HG02588 (cell line): ENCODE measurements around the gene UQCC2.

ENCODE experiments used
- ATAC-seq: cut with Tn5 transposase; IDR thresholded peaks from one replicate; pipeline ENCODE4 v1.9.1; 2021; ENCODE audit warnings: mild to moderate bottlenecking, moderate library complexity; ENCODE audit not compliant: unreplicated experiment

UQCC2 gene

DNA sequence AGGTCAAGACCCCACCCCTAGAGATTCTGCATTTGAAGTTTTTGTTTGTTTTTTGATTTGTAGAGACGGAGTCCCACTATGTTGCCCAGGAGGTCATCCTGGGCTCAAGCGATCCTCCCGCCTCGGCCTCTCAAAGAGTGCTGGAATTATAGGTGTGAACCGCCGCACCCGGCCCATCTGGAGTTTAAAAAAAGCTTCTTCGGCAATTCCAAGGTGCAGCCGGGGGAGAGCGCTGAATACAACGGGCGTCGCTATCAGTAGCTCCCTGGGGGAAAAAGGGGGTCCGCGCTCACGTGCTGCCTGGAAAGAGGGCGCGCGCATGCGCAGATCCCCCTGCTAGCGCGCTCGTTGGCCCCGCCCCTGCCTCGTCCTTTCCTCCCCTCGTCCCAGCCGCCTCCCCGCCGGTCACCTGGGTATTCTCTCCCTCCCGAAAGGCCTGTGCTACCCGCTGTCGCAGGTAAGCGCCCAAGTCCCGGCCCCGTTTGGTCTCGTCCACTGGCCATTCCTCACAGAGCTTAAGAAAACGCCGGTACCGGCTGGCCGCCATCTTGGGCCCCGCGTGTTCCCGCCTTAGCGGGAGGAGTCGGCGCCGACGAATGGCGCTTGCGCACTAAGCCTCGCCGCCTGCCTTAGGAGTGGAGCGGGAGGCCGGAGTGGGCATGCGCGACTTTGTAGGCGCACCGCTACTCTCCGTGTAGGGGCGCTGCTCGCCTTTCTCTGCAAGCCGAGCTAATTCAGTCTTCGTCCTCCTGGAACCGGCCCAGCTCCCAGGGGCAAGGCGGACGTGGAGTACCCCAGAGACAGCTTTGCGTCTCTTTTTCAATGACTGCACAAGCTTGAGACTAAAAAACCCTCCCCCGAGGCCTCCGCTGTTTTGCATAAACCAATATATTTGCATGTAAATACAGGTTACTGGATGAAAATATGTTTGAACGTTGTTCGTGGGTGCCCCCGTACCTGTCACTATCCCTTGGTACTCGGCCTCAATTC lies at the start of gene UQCC2:
Gene UQCC2, minus strand, starts transcription at position 561 of the 990 bp plus-strand sequence. Its CDS starts 14 bp downstream, at position 547.
- ATAC-seq = peak; percentile 94

GRCh38 chr6:33759887-33760629 lies 48.6 kb upstream of the UQCC2 start:
- ATAC-seq = no peak

GRCh38 chr6:33758815-33759216 lies 47.3 kb upstream of the UQCC2 start:
- ATAC-seq = no peak

- ATAC-seq = no peak
Observed at GRCh38 chr6:33757906-33758305, 46.4 kb upstream of the UQCC2 start.

DNA sequence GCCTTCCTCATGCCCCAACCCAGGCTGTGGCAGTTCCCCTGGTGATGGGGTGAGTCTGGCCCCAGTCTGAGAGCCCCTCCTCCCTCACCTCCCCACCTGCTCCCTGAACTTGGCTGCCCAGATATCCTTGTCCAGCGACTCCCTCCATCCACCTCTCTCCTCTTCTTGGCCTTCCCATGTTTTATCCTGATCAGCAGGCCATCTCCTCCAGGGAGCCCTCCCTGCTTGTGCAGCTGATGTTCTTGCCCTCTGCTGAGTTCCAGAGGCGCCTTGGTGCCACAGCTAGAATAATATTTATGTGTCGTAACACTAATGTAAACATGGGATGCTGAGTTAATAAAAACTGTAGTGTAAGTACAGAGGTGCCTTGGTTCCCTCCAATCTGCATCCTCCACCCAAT lies 45.6 kb upstream of the UQCC2 start:
- no peak for ATAC-seq

DNA sequence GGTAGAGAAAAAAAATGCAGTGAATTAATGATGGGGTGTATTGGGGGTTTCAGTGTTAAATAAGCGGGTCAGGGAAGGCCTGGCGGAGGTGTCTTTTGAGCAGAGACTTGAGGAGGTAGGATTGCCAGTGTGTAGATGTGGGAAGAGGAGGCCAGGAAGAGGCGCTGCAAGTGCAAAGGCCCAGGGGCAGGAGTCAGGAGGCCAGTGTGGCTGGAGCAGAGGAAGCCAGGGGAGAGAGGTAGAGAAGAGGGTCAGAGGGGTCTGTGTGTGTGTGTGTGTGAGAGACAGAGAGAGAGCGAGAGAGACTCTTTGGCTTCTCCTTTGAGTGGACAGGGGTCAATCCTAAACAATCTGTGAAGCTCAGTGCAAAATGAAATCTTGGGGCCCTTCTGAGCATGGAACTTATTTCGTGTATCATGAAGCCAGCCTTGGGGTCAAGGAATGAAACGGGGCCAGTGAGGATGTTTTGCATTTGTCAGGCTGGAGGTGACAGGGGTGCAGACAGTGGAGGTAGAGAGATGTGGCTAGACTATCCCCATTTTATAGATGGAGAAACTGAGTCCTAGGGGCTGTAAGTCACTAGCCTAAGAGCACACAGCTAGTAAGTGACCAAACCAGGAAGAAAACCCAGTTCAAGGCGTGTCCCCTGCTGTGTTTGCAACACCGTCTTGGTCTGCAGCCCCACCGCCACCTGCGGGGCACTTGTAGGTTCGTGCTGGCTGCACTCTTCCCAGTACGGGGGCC lies 44.9 kb upstream of the UQCC2 start:
- ATAC-seq = no peak

- no peak for ATAC-seq
Observed at GRCh38 chr6:33755070-33755869, 43.8 kb upstream of the UQCC2 start.

GRCh38 chr6:33754222-33754621 lies 42.7 kb upstream of the UQCC2 start:
- no peak for ATAC-seq

DNA sequence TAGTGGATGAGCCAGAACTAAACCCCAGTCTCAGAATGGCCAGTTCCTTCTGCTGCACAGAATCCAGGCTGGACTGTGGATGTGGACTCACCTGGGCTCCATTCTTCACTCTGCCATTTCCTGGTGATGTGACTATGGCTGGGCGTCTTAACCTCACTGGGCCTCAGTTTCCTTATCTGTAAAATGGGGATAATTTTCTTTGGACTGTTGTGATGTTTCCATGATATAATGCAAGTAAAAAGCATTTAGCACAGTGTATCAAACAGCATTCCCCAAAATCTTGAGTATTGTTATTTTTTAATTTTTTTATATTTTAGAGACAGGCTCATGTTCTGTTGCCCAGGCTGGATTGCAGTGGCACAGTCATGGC lies 41.1 kb upstream of the UQCC2 start:
- ATAC-seq = no peak

- ATAC-seq = no peak
Observed at GRCh38 chr6:33751771-33752645, 40.5 kb upstream of the UQCC2 start.

- ATAC-seq = no peak
Observed at GRCh38 chr6:33750244-33750991, 38.9 kb upstream of the UQCC2 start.

GRCh38 chr6:33749401-33749800 lies 37.9 kb upstream of the UQCC2 start:
- no peak for ATAC-seq

- ATAC-seq = no peak
Observed at GRCh38 chr6:33748841-33749240, 37.3 kb upstream of the UQCC2 start.

- ATAC-seq = no peak
Observed at GRCh38 chr6:33747823-33748222, 36.3 kb upstream of the UQCC2 start.

- ATAC-seq = no peak
Observed at GRCh38 chr6:33746651-33747100, 35.2 kb upstream of the UQCC2 start, which contains the start of gene IP6K3. Gene IP6K3, minus strand, starts transcription at chr6:33746905. Its CDS starts 11,429 bp downstream, at chr6:33735476.

DNA sequence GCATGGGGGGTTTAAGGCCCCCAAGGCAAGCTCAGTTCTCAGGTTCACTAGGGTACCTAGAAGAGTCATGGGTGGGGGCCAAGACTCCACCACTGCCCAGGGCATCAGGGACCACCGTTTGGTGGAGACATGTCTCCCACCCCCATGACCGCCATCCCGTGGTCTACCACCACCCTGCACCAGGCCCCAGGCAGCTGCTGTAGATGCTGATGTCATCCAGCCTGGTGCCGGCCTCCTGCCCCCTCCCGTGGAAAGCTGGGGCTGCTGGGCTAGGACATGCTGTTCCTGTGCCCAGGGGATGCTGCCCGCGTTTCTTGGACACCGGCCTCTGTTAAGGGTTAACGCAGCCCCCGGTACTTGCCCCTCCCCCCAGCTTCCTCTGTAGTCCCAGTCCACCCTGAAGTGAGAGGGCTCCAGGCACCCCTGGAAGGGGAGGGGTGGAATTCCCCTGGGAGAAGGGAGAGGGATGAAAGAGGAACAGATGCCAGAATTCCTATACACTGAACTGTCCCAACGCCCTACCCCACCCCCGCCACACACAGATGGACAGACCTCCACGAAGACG lies 34.6 kb upstream of the UQCC2 start:
- no peak for ATAC-seq

- no peak for ATAC-seq
Observed at GRCh38 chr6:33745548-33745947, 34.0 kb upstream of the UQCC2 start.

GRCh38 chr6:33744895-33745546 lies 33.5 kb upstream of the UQCC2 start:
- ATAC-seq = no peak
